Measurements from ENCODE around the gene NEURL1.

DNA sequence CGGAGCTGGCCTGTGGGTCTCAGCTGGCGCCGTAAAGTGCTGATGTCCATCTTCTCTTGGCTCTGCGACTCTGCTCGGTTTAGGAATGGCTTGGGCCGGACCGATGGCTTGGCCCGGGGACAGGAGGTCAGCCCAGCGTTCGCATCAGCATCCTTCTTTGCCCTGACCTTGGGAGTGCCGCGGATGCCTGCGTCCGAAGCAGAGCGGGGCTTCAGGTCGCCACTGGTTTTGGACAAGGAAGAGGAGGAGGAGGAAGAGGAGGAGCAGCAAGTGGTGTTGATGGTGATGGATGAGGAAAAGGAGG is 109.3 kb downstream of the NEURL1 start:
- TF ChIP-seq EZH2 (IDR thresholded peaks at IDR 0.05; ENCODE audit: borderline replicate concordance, low read length), result no peak
- TF ChIP-seq, protein P1, sequence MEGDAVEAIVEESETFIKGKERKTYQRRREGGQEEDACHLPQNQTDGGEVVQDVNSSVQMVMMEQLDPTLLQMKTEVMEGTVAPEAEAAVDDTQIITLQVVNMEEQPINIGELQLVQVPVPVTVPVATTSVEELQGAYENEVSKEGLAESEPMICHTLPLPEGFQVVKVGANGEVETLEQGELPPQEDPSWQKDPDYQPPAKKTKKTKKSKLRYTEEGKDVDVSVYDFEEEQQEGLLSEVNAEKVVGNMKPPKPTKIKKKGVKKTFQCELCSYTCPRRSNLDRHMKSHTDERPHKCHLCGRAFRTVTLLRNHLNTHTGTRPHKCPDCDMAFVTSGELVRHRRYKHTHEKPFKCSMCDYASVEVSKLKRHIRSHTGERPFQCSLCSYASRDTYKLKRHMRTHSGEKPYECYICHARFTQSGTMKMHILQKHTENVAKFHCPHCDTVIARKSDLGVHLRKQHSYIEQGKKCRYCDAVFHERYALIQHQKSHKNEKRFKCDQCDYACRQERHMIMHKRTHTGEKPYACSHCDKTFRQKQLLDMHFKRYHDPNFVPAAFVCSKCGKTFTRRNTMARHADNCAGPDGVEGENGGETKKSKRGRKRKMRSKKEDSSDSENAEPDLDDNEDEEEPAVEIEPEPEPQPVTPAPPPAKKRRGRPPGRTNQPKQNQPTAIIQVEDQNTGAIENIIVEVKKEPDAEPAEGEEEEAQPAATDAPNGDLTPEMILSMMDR (conservative IDR thresholded peaks at IDR 0.05 in 1 of 2, IDR thresholded peaks at IDR 0.05 in 1 of 2; ENCODE audit: extremely low read depth in 1 of 2, insufficient read depth in 1 of 2, low read depth in 1 of 2, low read length in 2 of 2), result no peak
